Superior temporal gyrus (tissue), 1 donor: Measurements from ENCODE around the gene YPEL3.
A peak's percentile ranks its signal among the peaks of the same experiment; 100 is the strongest.
"Not testable (repeated sequence)": the region's sequence is repeated elsewhere in the genome, so short reads cannot be mapped to it uniquely, and the experiment has no call there.

Experiments
- DNase-seq: peaks from one replicate; pipeline ENCODE4 v3.0.0-alpha.2; 2016; ENCODE audit errors: extremely low spot score

Gene YPEL3

GRCh38 chr16:30096105-30096861 is at the start of gene YPEL3:
Gene YPEL3 (minus strand): TSS chr16:30096213. CDS start chr16:30095482, 731 bp downstream.
- DNase-seq, result peak; percentile 83

DNA sequence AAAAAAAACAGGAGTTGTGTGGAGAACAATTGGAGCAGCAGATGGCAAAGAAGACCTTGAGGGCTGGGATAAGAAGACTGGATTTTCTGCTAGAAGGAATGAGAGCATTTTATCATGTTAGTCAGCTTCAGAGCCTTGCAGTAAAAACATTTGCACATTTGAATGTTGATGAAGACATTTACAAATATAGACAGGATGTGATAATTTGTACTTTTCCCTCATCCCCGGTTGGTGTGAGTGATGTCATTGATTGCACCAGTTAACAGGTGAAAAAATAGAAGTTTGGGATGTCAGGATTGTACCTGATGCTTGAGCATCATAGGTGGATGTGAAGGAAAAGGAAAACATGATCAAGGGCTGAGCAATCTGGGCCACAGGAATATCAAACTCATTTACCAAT is 49.6 kb upstream of the YPEL3 start:
- peak; percentile 56 for DNase-seq

DNA sequence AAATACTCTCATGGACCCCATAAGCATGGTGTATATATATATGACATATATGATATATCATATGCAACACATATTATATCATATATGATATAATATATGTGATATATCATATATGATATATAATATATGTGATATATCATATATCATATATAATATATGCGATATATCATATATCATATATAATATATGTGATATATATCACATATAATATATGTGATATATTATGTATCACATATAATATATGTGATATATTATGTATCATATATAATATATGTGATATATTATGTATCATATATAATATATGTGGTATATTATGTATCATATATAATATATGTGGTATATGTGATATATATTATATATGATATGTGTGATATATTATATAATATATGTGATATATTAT is 48.9 kb upstream of the YPEL3 start:
- no peak for DNase-seq

- no peak for DNase-seq
Measured at GRCh38 chr16:30144017-30144416, 48.0 kb upstream of the YPEL3 start.

DNA sequence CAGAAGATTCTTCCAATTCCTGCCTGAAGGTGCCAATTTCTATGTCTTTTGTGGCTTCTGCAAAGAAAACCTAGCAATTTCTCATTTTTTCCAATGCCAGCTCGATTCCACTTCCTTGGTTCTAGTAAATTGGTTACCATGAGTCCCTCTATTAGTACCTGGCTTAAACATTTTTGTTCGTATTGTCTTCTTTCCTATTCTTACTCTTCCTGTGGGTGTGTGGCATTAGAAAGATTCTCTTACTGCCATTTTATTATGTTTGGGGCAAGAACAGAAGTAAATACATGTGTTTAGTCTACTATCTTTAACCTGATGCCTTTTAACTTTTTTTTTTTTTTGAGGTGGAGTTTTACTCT is 47.3 kb upstream of the YPEL3 start:
- DNase-seq, result no peak

DNA sequence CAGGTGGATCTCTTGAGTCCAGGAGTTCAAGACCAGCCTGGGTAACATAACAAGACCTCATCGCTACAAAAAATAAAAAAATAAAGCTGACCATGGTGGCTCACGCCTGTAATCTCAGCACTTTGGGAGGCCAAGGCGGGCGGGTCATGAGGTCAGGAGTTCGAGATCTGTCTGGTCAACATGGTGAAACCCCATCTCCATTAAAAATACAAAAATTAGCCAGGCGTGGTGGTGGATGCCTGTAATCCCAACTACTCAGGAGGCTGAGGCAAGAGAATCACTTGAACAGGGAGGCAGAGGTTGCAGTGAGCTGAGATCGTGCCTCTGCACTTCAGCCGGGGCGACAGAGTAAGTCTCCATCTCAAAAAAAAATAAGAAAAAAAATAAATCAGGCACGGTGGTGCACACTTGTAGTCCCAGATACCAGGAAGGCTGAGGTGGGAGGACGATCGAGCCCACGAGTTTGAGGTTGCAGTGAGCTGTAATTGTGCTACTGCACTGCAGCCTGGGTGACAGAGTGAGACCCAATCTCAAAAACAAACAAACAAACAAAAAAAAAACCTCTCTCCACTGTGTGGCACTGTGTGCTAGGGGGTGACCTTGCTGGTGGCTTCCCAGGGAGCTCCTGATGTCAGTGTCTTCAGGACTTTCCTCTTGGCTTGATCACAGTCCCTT is 46.8 kb upstream of the YPEL3 start:
- no peak for DNase-seq

- DNase-seq, result no peak
Measured at GRCh38 chr16:30141750-30142149, 45.7 kb upstream of the YPEL3 start.

GRCh38 chr16:30139583-30140481 is 43.8 kb upstream of the YPEL3 start:
- no peak for DNase-seq

- DNase-seq, result no peak
Measured at GRCh38 chr16:30137897-30138296, 41.9 kb upstream of the YPEL3 start.

- no peak for DNase-seq
Measured at GRCh38 chr16:30136971-30137605, 41.1 kb upstream of the YPEL3 start.

DNA sequence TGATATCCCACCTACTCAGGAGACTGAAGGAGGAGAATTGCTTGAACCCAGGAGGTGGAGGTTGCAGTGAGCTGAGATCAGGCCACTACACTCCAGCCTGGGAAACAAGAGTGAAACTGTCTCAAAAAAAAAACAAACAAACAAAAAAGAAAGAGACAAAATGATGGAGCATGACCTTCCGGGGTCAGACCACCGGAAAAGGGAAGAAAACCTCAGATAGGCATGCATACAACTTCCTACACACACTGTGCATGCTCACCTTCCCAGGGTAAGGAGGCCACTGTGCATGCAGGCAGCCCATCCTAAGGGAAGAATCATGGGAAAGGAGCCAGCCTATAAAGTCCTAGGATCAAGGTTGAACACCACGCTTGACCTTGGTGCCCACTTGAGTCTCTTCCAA is 36.6 kb upstream of the YPEL3 start:
- DNase-seq, result no peak

GRCh38 chr16:30131869-30132475 is 36.0 kb upstream of the YPEL3 start:
- DNase-seq, result peak; percentile 28

GRCh38 chr16:30127993-30128392 is 32.0 kb upstream of the YPEL3 start:
- no peak for DNase-seq

GRCh38 chr16:30125690-30126089 is 29.7 kb upstream of the YPEL3 start:
- not testable (repeated sequence) for DNase-seq

DNA sequence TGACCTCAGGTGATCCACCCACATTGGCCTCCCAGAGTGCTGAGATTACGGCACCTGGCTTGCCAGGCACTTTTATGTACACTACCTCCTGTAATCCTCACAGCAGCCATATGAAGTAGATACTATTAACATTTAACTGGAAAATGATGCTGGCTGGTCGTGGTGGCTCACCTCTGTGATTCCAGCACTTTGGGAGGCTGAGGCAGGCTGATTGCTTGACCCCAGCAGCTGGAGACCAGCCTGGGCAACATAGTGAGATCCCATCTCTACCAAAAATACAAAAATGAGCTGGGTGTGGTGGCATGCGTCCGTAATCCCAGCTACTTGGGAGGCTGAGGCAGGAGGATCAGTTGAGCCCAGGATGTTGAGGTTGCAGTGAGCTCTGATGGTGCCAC is 29.0 kb upstream of the YPEL3 start:
- no peak for DNase-seq

DNA sequence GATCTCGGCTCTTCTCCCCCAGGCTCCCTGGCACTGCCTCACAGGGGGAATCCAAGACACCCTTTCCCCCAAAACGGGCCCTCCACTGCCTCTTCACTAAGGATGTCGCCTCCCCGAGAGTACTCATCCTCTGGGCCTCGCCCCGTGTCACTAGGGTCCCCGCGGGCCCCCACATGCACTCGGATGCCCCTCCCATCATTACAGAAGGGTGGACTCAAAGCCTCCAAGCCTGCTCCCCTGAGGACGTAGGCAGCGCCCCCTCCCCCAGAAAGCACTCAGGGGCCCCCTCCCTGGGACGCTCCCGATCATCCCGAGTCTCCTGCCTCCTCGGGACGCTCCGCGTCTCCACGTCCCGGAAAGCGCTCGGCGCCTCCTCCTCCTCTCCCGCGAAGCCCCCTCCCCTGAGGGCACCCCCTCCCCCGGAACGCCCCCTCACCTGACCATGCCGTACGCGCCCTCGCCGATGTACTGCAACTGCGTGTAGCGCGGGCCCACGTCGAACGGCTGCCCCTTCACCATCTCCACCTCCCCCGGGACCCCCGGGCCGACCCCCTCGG is 26.7 kb upstream of the YPEL3 start:
- DNase-seq, result peak; percentile 8

DNA sequence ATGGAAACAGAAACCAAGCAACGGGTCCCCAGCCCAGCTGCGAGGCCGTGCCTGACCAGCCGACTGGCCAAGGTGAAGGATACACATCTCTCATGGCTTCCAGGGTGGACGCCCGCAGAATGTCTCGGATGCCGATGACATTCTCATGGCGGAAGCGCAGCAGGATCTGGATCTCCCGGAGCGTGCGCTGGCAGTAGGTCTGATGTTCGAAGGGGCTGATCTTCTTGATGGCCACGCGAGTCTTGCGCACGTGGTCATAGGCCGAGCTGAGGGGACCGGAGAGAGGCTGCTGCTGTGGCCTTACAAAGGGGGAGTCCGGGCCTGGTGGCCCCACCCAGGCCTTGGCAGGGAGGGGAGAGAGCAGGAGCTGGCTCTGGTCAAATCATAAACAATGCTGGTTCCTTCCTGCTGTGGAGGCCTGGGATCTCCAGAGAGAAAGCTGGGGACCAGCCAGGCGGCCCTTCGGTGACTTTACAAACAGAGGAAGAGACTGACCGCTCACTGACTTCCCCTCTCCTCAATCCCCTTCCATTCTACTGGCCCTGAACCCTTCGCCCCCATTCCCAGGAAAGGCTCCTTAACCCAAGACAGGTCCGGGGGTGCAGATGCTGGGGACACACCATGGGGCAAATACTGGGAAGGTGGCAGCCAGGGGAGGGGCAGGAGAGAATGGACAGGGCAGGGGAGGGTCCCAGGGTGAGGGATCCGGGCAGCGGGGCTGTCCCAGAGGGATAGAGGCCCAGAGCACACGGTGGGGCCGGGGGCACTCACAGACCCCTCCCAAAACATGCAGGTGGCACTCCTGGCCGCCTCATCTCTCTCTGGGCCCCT is 25.9 kb upstream of the YPEL3 start:
- DNase-seq, result peak; percentile 10

DNA sequence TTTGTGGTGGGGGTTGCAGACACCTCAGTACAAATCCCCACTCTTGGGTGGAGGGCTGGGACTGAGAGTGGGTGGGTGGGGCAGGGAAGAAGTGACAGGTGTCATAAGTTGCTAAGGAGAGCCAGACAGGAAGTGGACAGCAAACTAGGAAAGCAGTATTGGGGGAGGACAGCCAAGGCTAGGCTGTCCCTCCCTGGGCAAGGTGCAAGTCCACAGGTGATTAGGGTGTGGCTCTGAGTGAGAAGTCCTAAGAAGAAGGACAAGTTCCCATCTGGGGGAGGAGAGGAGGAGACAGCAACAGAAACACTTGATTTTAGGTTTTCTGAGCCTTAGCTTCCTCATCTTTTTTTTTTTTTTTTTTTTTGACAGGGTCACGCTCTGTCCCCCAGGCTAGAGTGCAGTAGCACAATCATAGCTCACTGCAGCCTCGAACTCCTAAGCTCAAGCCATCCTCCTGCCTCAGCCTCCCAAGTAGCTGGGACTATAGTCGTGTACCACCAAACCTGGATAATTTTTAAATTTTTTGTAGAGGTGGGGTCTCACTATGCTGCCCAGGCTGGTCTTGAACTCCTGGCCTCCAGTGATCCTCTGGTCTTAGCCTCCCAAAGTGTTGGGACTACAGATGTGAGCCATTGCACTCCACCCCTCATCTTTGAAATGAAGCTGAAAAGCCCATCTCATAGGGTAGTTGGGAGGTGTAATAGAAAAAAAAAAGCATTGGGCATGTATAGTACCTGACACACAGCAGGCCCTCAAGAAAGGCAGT is 24.5 kb upstream of the YPEL3 start:
- no peak for DNase-seq

DNA sequence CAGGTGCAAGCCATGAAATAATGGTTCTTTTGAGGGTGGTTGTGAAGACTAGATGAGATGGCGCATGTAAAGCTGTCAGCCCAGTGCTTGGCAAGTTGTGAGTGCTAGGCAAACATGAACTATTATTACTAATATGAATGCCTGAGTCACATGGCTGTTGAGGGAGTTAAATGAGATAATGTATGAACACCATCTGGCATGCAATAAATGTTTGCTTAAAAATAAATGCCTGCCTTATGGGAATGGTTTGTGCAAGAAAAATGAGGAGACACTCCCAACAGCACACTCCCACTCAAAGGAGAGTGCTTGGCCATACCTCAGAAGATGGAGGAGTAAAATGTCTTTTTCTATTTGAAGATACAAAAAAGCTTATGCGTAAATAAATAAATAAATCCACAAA is 23.4 kb upstream of the YPEL3 start:
- peak; percentile 45 for DNase-seq

GRCh38 chr16:30117768-30118167 is 21.8 kb upstream of the YPEL3 start:
- DNase-seq, result no peak
